C4-2B (cell line): ENCODE measurements around the gene MRPL46.

Experiments
- CTCF ChIP-seq: fragments of 450-650 bp; conservative IDR thresholded peaks from 2 replicates; pipeline ENCODE4 v1.5.1; 2017; ENCODE audit warnings: mild to moderate bottlenecking
- ZFX ChIP-seq: fragments of 450-650 bp; IDR thresholded peaks from 2 replicates; pipeline ENCODE4 v1.6.1; 2017

GRCh38 chr15:88433046-88433685 is 34.0 kb downstream of the MRPL46 start:
- TF ChIP-seq CTCF: no peak
- TF ChIP-seq ZFX: no peak
